Measurements from ENCODE around the gene HGS. TPM values are rescaled to one million over a fixed set of nuclear protein-coding genes. Genes with fewer than 3 reads are reported as not detected.

HGS gene
- total and polyA plus RNA-seq, 2 of the 13 experiments (the other 11 are each of a cell fraction or from before 2014, with no cell fraction given), result 73.3 to 78.1 TPM

GRCh38 chr17:81710514-81711308, 26.9 kb downstream of the HGS start (continued):
- TF ChIP-seq PRDM10 (CRISPR knock-in tag; IDR thresholded peaks at IDR 0.05; ENCODE audit: low read depth) (peak; percentile 50; the same call in 1 of the 2 replicates), JARID2 (CRISPR knock-in tag; IDR thresholded peaks at IDR 0.05; ENCODE audit: insufficient replicate concordance) (no peak), ELK4 (CRISPR knock-in tag; IDR thresholded peaks at IDR 0.05; ENCODE audit: borderline replicate concordance) (no peak), SMAD1 (CRISPR knock-in tag; IDR thresholded peaks at IDR 0.05; ENCODE audit: borderline replicate concordance, low read depth) (no peak), TBP (CRISPR knock-in tag; IDR thresholded peaks at IDR 0.05) (no peak), ZNF124 (CRISPR knock-in tag; IDR thresholded peaks at IDR 0.05) (no peak), ZNF142 (CRISPR knock-in tag; IDR thresholded peaks at IDR 0.05) (no peak), KDM6A (CRISPR knock-in tag; IDR thresholded peaks at IDR 0.05; ENCODE audit: low read depth) (no peak), ATF7 (IDR thresholded peaks at IDR 0.05) (no peak), ATF7 (CRISPR knock-in tag; IDR thresholded peaks at IDR 0.05) (no peak), ZNF576 (CRISPR knock-in tag; IDR thresholded peaks at IDR 0.05) (0 out of 2 replicates have a peak, but pooled peaks have one; percentile 93), ZNF678 (CRISPR knock-in tag; IDR thresholded peaks at IDR 0.05) (no peak)
